ENCODE data around the gene PLCH1. TPM values are rescaled to one million over a fixed set of nuclear protein-coding genes. Genes with fewer than 3 reads are reported as not detected.

The PLCH1 gene
- total and polyA plus RNA-seq, 2 experiments from 2014 or later = 8.1 to 25.3 TPM

DNA sequence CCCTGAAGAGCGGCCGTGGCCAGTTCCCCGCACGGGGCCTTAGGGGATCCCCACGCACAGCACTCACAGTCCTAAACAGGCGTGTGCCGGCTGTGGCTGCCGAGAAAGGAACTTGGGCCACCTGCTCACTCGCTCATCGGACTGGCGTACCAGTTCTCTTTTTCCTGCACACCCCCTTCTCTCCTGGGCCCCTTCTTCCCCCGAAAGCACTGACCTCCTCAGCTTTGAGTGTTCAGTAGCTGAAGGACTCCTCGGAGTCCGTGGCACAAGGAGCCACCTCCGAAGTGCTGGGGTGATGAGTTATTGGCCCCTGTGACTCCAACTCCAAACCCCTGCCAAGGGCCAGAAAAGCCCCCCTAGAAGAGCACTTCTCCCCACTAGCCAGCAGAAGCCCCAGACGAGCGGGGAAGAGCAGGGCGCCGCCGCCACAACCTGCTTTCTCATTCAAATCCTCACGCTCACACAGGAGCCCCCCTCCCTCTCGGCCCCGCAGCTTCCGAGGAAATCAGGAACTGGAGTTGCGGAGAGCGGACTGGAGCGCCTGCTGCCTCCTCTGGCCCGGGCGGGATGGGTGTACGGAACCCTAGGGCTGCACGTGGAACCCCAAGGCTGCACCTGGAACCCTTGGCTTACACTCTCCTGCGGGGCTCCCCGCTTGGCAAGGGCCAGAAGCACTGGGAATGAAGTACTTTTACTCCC lies at the start of gene PLCH1 (continued):
- TF ChIP-seq REST (IDR thresholded peaks at IDR 0.05; ENCODE audit: unreplicated experiment) (no peak), EZH2 (IDR thresholded peaks at IDR 0.05; ENCODE audit: low read depth, unreplicated experiment) (no peak), EZH2phosphoT487 (IDR thresholded peaks at IDR 0.05; ENCODE audit: unreplicated experiment) (no peak), JUNB (IDR thresholded peaks at IDR 0.05; ENCODE audit: unreplicated experiment) (no peak)

DNA sequence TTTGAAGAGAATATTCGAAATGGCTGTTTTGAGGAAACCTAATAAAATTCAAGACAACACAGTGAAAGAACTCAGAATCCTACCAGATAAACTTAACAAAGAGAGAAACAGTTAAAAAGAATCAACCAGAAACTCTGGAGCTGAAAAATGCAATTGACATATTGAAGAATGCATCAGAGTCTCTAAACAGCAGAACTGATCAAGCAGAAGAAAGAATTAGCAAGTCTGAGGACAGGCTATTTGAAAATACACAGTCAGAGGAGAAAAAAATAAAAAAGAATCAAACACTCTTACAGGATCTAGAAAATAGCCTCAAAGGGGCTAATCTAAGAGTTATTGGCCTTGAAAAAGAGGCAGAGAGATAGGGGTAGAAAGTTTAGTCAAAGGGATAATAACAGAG lies 47.7 kb upstream of the PLCH1 start:
- ATAC-seq (no peak), DNase-seq (ENCODE audit: low spot score) (no peak)
- H3K4me1 ChIP-seq (ENCODE audit: insufficient read depth) = peaks cover 11% of the 10 kb centered on the region; the same call in 1 of the 2 replicates
- H3K79me2 ChIP-seq (replicated peaks; ENCODE audit: insufficient read depth) = 0 out of 2 replicates have a peak, but pooled peaks cover 3% of the 10 kb centered on the region
- H3K27me3 ChIP-seq (ENCODE audit: insufficient read depth) = no peaks in the 10 kb centered on the region
- H3F3A ChIP-seq (replicated peaks; ENCODE audit: low read depth) = no peaks in the 10 kb centered on the region
- H4K20me1 ChIP-seq (replicated peaks; ENCODE audit: insufficient read depth) = no peaks in the 10 kb centered on the region
- peaks cover 11% of the 10 kb centered on the region for H3K9me2 ChIP-seq (ENCODE audit: insufficient read depth)
- no peaks in the 10 kb centered on the region for H3K36me3 ChIP-seq (ENCODE audit: insufficient read depth)
- Mint-ChIP-seq H3K9me3 (no peaks in the 10 kb centered on the region), H3K27me3 (ENCODE audit: insufficient read depth, low read depth, poor library complexity) (peaks cover 3% of the 10 kb centered on the region), H3K4me1 (peaks cover 14% of the 10 kb centered on the region), H3K27ac (no peak overlapping the region), H3K36me3 (ENCODE audit: low read depth) (peaks cover 27% of the 10 kb centered on the region), H3K4me3 (no peak overlapping the region)
- H2AFZ ChIP-seq = no peak overlapping the region
- no peak overlapping the region for H3K27ac ChIP-seq (ENCODE audit: low read depth)
- no peak overlapping the region for H3K4me2 ChIP-seq
- H3K4me3 ChIP-seq = no peak overlapping the region
- TF ChIP-seq ETS1 (IDR thresholded peaks at IDR 0.05) (no peak), EZH2 (IDR thresholded peaks at IDR 0.05; ENCODE audit: low read depth, unreplicated experiment) (no peak), EZH2phosphoT487 (IDR thresholded peaks at IDR 0.05; ENCODE audit: unreplicated experiment) (no peak), CREB1 (CRISPR knock-in tag; IDR thresholded peaks at IDR 0.05; ENCODE audit: low read depth) (no peak), NANOG (IDR thresholded peaks at IDR 0.05; ENCODE audit: borderline replicate concordance) (no peak), JUNB (IDR thresholded peaks at IDR 0.05; ENCODE audit: unreplicated experiment) (no peak), POLR2AphosphoS5 (IDR thresholded peaks at IDR 0.05; ENCODE audit: low read depth) (no peak), ZNF114 (CRISPR knock-in tag; IDR thresholded peaks at IDR 0.05) (no peak), CTCF (conservative IDR thresholded peaks at IDR 0.05; ENCODE audit: low read depth in 2 of 2) (no peak), ZNF331 (CRISPR knock-in tag; IDR thresholded peaks at IDR 0.05; ENCODE audit: low read depth) (no peak)
- TF ChIP-seq, protein P1, sequence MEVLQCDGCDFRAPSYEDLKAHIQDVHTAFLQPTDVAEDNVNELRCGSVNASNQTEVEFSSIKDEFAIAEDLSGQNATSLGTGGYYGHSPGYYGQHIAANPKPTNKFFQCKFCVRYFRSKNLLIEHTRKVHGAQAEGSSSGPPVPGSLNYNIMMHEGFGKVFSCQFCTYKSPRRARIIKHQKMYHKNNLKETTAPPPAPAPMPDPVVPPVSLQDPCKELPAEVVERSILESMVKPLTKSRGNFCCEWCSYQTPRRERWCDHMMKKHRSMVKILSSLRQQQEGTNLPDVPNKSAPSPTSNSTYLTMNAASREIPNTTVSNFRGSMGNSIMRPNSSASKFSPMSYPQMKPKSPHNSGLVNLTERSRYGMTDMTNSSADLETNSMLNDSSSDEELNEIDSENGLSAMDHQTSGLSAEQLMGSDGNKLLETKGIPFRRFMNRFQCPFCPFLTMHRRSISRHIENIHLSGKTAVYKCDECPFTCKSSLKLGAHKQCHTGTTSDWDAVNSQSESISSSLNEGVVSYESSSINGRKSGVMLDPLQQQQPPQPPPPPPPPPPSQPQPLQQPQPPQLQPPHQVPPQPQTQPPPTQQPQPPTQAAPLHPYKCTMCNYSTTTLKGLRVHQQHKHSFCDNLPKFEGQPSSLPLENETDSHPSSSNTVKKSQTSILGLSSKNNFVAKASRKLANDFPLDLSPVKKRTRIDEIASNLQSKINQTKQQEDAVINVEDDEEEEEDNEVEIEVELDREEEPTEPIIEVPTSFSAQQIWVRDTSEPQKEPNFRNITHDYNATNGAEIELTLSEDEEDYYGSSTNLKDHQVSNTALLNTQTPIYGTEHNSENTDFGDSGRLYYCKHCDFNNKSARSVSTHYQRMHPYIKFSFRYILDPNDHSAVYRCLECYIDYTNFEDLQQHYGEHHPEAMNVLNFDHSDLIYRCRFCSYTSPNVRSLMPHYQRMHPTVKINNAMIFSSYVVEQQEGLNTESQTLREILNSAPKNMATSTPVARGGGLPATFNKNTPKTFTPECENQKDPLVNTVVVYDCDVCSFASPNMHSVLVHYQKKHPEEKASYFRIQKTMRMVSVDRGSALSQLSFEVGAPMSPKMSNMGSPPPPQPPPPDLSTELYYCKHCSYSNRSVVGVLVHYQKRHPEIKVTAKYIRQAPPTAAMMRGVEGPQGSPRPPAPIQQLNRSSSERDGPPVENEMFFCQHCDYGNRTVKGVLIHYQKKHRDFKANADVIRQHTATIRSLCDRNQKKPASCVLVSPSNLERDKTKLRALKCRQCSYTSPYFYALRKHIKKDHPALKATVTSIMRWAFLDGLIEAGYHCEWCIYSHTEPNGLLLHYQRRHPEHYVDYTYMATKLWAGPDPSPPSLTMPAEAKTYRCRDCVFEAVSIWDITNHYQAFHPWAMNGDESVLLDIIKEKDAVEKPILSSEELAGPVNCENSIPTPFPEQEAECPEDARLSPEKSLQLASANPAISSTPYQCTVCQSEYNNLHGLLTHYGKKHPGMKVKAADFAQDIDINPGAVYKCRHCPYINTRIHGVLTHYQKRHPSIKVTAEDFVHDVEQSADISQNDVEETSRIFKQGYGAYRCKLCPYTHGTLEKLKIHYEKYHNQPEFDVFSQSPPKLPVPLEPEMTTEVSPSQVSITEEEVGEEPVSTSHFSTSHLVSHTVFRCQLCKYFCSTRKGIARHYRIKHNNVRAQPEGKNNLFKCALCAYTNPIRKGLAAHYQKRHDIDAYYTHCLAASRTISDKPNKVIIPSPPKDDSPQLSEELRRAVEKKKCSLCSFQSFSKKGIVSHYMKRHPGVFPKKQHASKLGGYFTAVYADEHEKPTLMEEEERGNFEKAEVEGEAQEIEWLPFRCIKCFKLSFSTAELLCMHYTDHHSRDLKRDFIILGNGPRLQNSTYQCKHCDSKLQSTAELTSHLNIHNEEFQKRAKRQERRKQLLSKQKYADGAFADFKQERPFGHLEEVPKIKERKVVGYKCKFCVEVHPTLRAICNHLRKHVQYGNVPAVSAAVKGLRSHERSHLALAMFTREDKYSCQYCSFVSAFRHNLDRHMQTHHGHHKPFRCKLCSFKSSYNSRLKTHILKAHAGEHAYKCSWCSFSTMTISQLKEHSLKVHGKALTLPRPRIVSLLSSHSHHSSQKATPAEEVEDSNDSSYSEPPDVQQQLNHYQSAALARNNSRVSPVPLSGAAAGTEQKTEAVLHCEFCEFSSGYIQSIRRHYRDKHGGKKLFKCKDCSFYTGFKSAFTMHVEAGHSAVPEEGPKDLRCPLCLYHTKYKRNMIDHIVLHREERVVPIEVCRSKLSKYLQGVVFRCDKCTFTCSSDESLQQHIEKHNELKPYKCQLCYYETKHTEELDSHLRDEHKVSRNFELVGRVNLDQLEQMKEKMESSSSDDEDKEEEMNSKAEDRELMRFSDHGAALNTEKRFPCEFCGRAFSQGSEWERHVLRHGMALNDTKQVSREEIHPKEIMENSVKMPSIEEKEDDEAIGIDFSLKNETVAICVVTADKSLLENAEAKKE (CRISPR knock-in tag; IDR thresholded peaks at IDR 0.05) = no peak
